Loucy (cell line): Measurements from ENCODE around the gene HAO2.
"Not testable (repeated sequence)": the region's sequence is repeated elsewhere in the genome, so short reads cannot be mapped to it uniquely, and the experiment has no call there.

Experiments
- H2AFZ ChIP-seq: fragments of 200-600 bp; sonication (generic); 2 replicates; pipeline ENCODE4 v1.6.0; 2016; ENCODE audit warnings: antibody characterized with exemption, mild to moderate bottlenecking, low read length, moderate library complexity
- H3F3A ChIP-seq: fragments of 200-600 bp; 2 replicates; pipeline ENCODE4 v1.6.0; 2016; ENCODE audit warnings: antibody characterized with exemption, low read depth, mild to moderate bottlenecking
- H3K27me3 ChIP-seq: fragments of 200-600 bp; sonication (generic); 2 replicates; pipeline ENCODE4 v1.6.1; 2014; ENCODE audit warnings: low read length, mild to moderate bottlenecking; ENCODE audit not compliant: insufficient read depth, poor library complexity, severe bottlenecking
- H3K36me3 ChIP-seq: fragments of 200-600 bp; sonication (generic); 2 replicates; pipeline ENCODE4 v1.6.1; 2016; ENCODE audit warnings: low read length; ENCODE audit not compliant: insufficient read depth
- H3K4me1 ChIP-seq: fragments of 200-600 bp; sonication (generic); 2 replicates; pipeline ENCODE4 v1.5.1; 2014; ENCODE audit warnings: low read length, mild to moderate bottlenecking; ENCODE audit not compliant: insufficient read depth, poor library complexity, severe bottlenecking
- H3K4me2 ChIP-seq: fragments of 200-600 bp; sonication (generic); 2 replicates; pipeline ENCODE4 v1.6.0; 2014; ENCODE audit warnings: antibody characterized with exemption, low read length, low read depth, mild to moderate bottlenecking; ENCODE audit not compliant: poor library complexity, severe bottlenecking
- H3K4me3 ChIP-seq: fragments of 200-600 bp; sonication (generic); 2 replicates; pipeline ENCODE4 v1.5.1; 2014; ENCODE audit warnings: low read length, mild to moderate bottlenecking, mixed read lengths; ENCODE audit not compliant: poor library complexity, severe bottlenecking
- H3K79me2 ChIP-seq: fragments of 200-600 bp; sonication (generic); 2 replicates; pipeline ENCODE4 v1.6.1; 2014; ENCODE audit warnings: low read length; ENCODE audit not compliant: insufficient read depth
- H3K9ac ChIP-seq: fragments of 200-600 bp; sonication (generic); 2 replicates; pipeline ENCODE4 v1.6.0; 2014; ENCODE audit warnings: mild to moderate bottlenecking, low read depth, low read length, moderate library complexity; ENCODE audit not compliant: poor library complexity, severe bottlenecking
- H3K9me2 ChIP-seq: fragments of 200-600 bp; sonication (generic); replicated peaks from 2 replicates; pipeline ENCODE4 v1.6.1; 2016; ENCODE audit warnings: low read depth, low read length, mixed read lengths
- H3K9me3 ChIP-seq: fragments of 200-600 bp; sonication (generic); 2 replicates; pipeline ENCODE4 v1.6.1; 2014; ENCODE audit warnings: mild to moderate bottlenecking, antibody characterized with exemption, low read length, low read depth; ENCODE audit not compliant: insufficient read depth
- H4K20me1 ChIP-seq: fragments of 200-600 bp; sonication (generic); 2 replicates; pipeline ENCODE4 v1.6.0; 2014; ENCODE audit warnings: antibody characterized with exemption, low read length, mild to moderate bottlenecking; ENCODE audit not compliant: insufficient read depth, poor library complexity, severe bottlenecking
- CTCF ChIP-seq: fragments of 200-600 bp; sonication (generic); conservative IDR thresholded peaks from 2 replicates; pipeline ENCODE4 v1.5.1; 2014; ENCODE audit warnings: mild to moderate bottlenecking, antibody characterized with exemption, low read length
- EZH2phosphoT487 ChIP-seq: fragments of 200-600 bp; IDR thresholded peaks from 2 replicates; pipeline ENCODE4 v1.6.1; 2018; ENCODE audit warnings: antibody characterized with exemption, mild to moderate bottlenecking, moderate library complexity, borderline replicate concordance

Gene HAO2

GRCh38 chr1:119374208-119374874 lies 5.8 kb downstream of the HAO2 start:
- Histone ChIP-seq H3K27me3 (no peaks in the 10 kb centered on the region), H3K36me3 (no peaks in the 10 kb centered on the region), H4K20me1 (no peaks in the 10 kb centered on the region), H3K4me3 (no peak overlapping the region), H3K9me3 (no peaks in the 10 kb centered on the region), H3K4me2 (no peak overlapping the region), H3K9ac (no peak overlapping the region), H3F3A (no peaks in the 10 kb centered on the region), H3K4me1 (no peaks in the 10 kb centered on the region), H3K79me2 (no peaks in the 10 kb centered on the region), H2AFZ (no peak overlapping the region), H3K9me2 (no peaks in the 10 kb centered on the region)
- TF ChIP-seq CTCF (no peak), EZH2phosphoT487 (no peak)

DNA sequence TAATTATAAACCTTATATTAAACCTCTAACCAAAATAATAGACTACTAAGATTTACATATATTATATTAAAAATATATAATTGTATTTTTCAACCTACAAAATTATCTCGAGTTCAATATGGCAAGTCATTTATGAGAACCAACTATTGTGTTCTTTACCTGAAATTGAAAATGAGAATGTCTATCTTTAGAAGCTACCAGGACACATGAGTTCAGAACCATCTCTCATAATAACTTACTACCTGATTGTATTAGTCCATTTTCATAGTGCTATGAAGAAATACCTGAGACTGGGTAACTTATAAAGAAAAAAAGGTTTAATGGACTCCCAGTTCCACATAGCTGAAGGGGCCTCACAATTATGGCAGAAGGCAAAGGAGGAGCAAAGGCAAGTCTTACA lies 6.8 kb downstream of the HAO2 start:
- Histone ChIP-seq H3K36me3 (no peaks in the 10 kb centered on the region), H3K9me3 (no peaks in the 10 kb centered on the region), H3K27me3 (no peaks in the 10 kb centered on the region), H2AFZ (no peak overlapping the region), H3K4me3 (no peak overlapping the region), H3K4me1 (no peaks in the 10 kb centered on the region), H3K79me2 (no peaks in the 10 kb centered on the region), H3K4me2 (no peak overlapping the region), H3K9me2 (no peaks in the 10 kb centered on the region), H3K9ac (no peak overlapping the region), H4K20me1 (no peaks in the 10 kb centered on the region), H3F3A (no peaks in the 10 kb centered on the region)
- TF ChIP-seq EZH2phosphoT487 (no peak), CTCF (no peak)

GRCh38 chr1:119376594-119376993 lies 8.0 kb downstream of the HAO2 start:
- Histone ChIP-seq H3K4me3 (no peak overlapping the region), H3F3A (no peaks in the 10 kb centered on the region), H3K4me2 (no peak overlapping the region), H3K79me2 (no peaks in the 10 kb centered on the region), H3K9ac (no peak overlapping the region), H4K20me1 (no peaks in the 10 kb centered on the region), H3K9me3 (no peaks in the 10 kb centered on the region), H3K36me3 (no peaks in the 10 kb centered on the region), H2AFZ (no peak overlapping the region), H3K27me3 (no peaks in the 10 kb centered on the region), H3K9me2 (no peaks in the 10 kb centered on the region), H3K4me1 (no peaks in the 10 kb centered on the region)
- TF ChIP-seq CTCF (no peak), EZH2phosphoT487 (no peak)

DNA sequence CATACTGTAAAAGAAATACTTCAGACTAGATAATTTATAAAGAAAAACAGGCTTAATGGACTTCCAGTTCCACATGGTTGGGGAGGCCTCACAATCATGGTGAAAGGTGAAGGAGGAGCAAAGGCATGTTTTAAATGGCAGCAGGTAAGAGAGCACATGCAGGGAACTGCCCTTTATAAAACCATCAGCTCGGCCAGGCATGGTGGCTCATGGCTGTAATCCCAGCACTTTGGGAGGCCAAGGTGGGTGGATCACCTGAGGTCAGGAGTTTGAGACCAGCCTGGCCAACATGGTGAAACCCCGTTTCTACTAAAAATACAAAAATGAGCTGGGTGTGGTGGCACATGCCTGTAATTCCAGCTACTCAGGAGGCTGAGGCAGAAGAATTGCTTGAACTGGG lies 9.0 kb downstream of the HAO2 start:
- not testable (repeated sequence) for H3K4me3 ChIP-seq, H2AFZ ChIP-seq, H4K20me1 ChIP-seq

More for the DNA sequence above, 9.0 kb downstream of the HAO2 start:
- H3K36me3 ChIP-seq, H3K79me2 ChIP-seq, H3K9me2 ChIP-seq, H3K9me3 ChIP-seq, H3K9ac ChIP-seq, H3K4me1 ChIP-seq, H3F3A ChIP-seq, H3K27me3 ChIP-seq, H3K4me2 ChIP-seq: not testable (repeated sequence)
